NB4 (cell line): Measurements from ENCODE around the gene PHLDA2.

Experiments used
- CTCF ChIP-seq: IDR thresholded peaks from one replicate; pipeline ENCODE4 v1.5.1; 2012; ENCODE audit warnings: low read depth, low read length
- MYC ChIP-seq: IDR thresholded peaks from 2 replicates; pipeline ENCODE4 v1.6.1; 2011; ENCODE audit warnings: low read depth, low read length

DNA sequence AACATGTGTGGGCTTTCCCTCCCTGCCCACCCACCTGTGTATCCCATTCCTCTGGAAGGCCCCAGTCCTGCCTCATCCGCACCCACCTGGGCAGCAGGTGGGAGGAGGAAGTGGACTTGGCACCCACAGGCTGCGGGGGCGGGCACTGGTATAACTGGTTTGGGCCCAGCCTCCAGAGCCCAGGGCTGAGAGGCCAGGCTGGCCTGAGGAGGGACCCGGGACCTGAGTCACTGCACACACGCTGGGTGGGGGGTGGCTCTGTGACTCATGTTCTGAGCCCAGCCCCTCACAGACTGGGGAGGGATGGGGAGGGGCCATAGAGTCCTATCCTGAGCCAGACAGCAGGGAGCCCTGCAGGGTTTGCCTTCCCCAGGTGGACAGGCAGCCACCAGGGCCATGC lies 16.7 kb downstream of the PHLDA2 start:
- TF ChIP-seq MYC: 0 out of 2 replicates have a peak, but pooled peaks have one; percentile 7
- TF ChIP-seq CTCF: no peak
